Testis (tissue), 3 donors: ENCODE data around the gene LYST. TPM values are rescaled to one million over a fixed set of nuclear protein-coding genes. Genes with fewer than 3 reads are reported as not detected.
A peak's percentile ranks its signal among the peaks of the same experiment; 100 is the strongest.

Experiments used
- DNase-seq: peaks from one replicate; pipeline ENCODE4 v3.0.0-alpha.2; 2019
- H3K27ac ChIP-seq, 2 donors: fragments of 200-600 bp; sonication (generic); one replicate each; pipeline ENCODE4 v1.5.1; 2019
- H3K27me3 ChIP-seq: fragments of 200-600 bp; sonication (generic); one replicate; pipeline ENCODE4 v1.5.1; 2019
- H3K36me3 ChIP-seq: fragments of 200-600 bp; sonication (generic); one replicate; pipeline ENCODE4 v1.5.1; 2017; ENCODE audit warnings: low read depth; ENCODE audit errors: missing control alignments
- H3K4me1 ChIP-seq: fragments of 200-600 bp; sonication (generic); one replicate; pipeline ENCODE4 v1.5.1; 2019
- H3K4me3 ChIP-seq, 2 donors: fragments of 200-600 bp; sonication (generic); one replicate each; pipeline ENCODE4 v1.5.1; 2017 to 2019
- H3K9me3 ChIP-seq: fragments of 200-600 bp; sonication (generic); one replicate; pipeline ENCODE4 v1.5.1; 2017
- CTCF ChIP-seq, 3 experiments: fragments of 450-650 bp in 2 of 3; fragments of 200-600 bp in 1 of 3; sonication (generic) in 1 of 3; IDR thresholded peaks; one replicate each; pipeline ENCODE4 v1.5.1; 2016 to 2019; ENCODE audit warnings: antibody characterized with exemption in 3 of 3, mild to moderate bottlenecking in 2 of 3, moderate library complexity in 1 of 3
- POLR2A ChIP-seq: fragments of 450-650 bp; IDR thresholded peaks from one replicate; pipeline ENCODE4 v1.6.1; 2017; ENCODE audit warnings: antibody characterized with exemption, mild to moderate bottlenecking, moderate library complexity
- WGBS, 2 donors: methylation state at CpG; one replicate each; pipeline ENCODE4 v1.1.5; 2018; 5-methylcytosine and 5-hydroxymethylcytosine counted together
- intact Hi-C: fragments of 100-400 bp; cut with DNase I; formaldehyde crosslinking; loops from one replicate; pipeline ENCODE4 v1.15.1; 2023; ENCODE audit warnings: low total_unique reads
- polyA plus RNA-seq: library from polyadenylated mRNA; stranded (reverse); fragments of 350-450 nt; fragmentation: Illumina TruSeq; extraction: RNeasy Lipid Tissue Mini Kit (QIAGEN cat#74804); gene quantifications from one replicate; pipeline ENCODE4 v1.2.3, GENCODE V29; 2014; ENCODE audit warnings: low read depth, low replicate concordance; ENCODE audit not compliant: insufficient read depth
- total RNA-seq, 2 donors: library from RNA; depleted of rRNA; stranded (reverse); fragments of >200 nt; gene quantifications; one replicate each; pipeline ENCODE4 v1.2.3, GENCODE V29; 2016

Gene LYST
- total and polyA plus RNA-seq, 3 donors from 2014 or later, result 22.9 to 69.1 (median 60.9) TPM

- no peak overlapping the region for H3K27ac ChIP-seq
- no peaks in the 10 kb centered on the region for H3K9me3 ChIP-seq
- H3K27me3 ChIP-seq, result no peaks in the 10 kb centered on the region
- WGBS, 2 donors, result 66 to 68% methylated on average over 1 of the region's 1 CpG
- intact Hi-C loops, result no loop called here
- H3K4me1 ChIP-seq, result peaks cover 11% of the 10 kb centered on the region
- H3K4me3 ChIP-seq, result no peak overlapping the region
- no peaks in the 10 kb centered on the region for H3K36me3 ChIP-seq
- DNase-seq, result no peak
- no peak for TF ChIP-seq CTCF (IDR thresholded peaks at IDR 0.05)
- TF ChIP-seq POLR2A, result no peak
Measured at GRCh38 chr1:235838021-235838420, 28.7 kb downstream of the LYST start.

- no peaks in the 10 kb centered on the region for H3K36me3 ChIP-seq
- TF ChIP-seq POLR2A (no peak), CTCF (IDR thresholded peaks at IDR 0.05) (no peak)
- H3K27ac ChIP-seq, result peak overlapping the region; percentile 46 to 61
- no peaks in the 10 kb centered on the region for H3K9me3 ChIP-seq
- H3K27me3 ChIP-seq, result no peaks in the 10 kb centered on the region
- intact Hi-C loops, result no loop called here
- no peaks in the 10 kb centered on the region for H3K4me1 ChIP-seq
- DNase-seq, result peak; percentile 82
- 34 to 44% methylated on average over 4 of the region's 4 CpGs for WGBS, 2 donors
- no peak overlapping the region for H3K4me3 ChIP-seq
Measured at GRCh38 chr1:235835226-235835625, 31.5 kb downstream of the LYST start.

- Histone ChIP-seq H3K27me3 (no peaks in the 10 kb centered on the region), H3K9me3 (no peaks in the 10 kb centered on the region), H3K36me3 (no peaks in the 10 kb centered on the region), H3K27ac (peak overlapping the region in 1 of 2 donors; percentile 61), H3K4me1 (no peaks in the 10 kb centered on the region), H3K4me3 (no peak overlapping the region)
- DNase-seq, result peak; percentile 62
- intact Hi-C loops, result no loop called here
- TF ChIP-seq POLR2A (no peak), CTCF (IDR thresholded peaks at IDR 0.05) (no peak)
- WGBS, 2 donors, result 88 to 91% methylated on average over 6 of the region's 6 CpGs
Measured at GRCh38 chr1:235834620-235835019, 32.1 kb downstream of the LYST start.

GRCh38 chr1:235832011-235832410 lies 34.7 kb downstream of the LYST start:
- no peak for DNase-seq
- Histone ChIP-seq H3K4me1 (no peaks in the 10 kb centered on the region), H3K4me3 (no peak overlapping the region), H3K9me3 (no peaks in the 10 kb centered on the region), H3K27me3 (no peaks in the 10 kb centered on the region), H3K36me3 (no peaks in the 10 kb centered on the region), H3K27ac (no peak overlapping the region)
- intact Hi-C loops, result no loop called here
- 95 to 96% methylated on average over 2 of the region's 2 CpGs for WGBS, 2 donors
- TF ChIP-seq POLR2A, result no peak
- TF ChIP-seq CTCF (IDR thresholded peaks at IDR 0.05), result no peak

GRCh38 chr1:235831148-235831547 lies 35.6 kb downstream of the LYST start:
- Histone ChIP-seq H3K36me3 (no peaks in the 10 kb centered on the region), H3K4me1 (no peaks in the 10 kb centered on the region), H3K9me3 (no peaks in the 10 kb centered on the region), H3K27me3 (no peaks in the 10 kb centered on the region), H3K4me3 (no peak overlapping the region), H3K27ac (no peak overlapping the region)
- WGBS, 2 donors, result 90 to 91% methylated on average over 5 of the region's 5 CpGs
- intact Hi-C loops, result no loop called here
- no peak for TF ChIP-seq POLR2A
- no peak for TF ChIP-seq CTCF (IDR thresholded peaks at IDR 0.05)
- DNase-seq, result no peak
